ENCODE measurements around the gene OBSCN. TPM values are rescaled to one million over a fixed set of nuclear protein-coding genes. Genes with fewer than 3 reads are reported as not detected.
A peak's percentile ranks its signal among the peaks of the same experiment; 100 is the strongest.

Gene OBSCN
- total RNA-seq, 1 donor, result 13.0 TPM

- DNase-seq (ENCODE audit: low read depth), result no peak
- H3K4me3 ChIP-seq (ENCODE audit: low read depth, low read length), result peak overlapping the region; percentile 67
- no peak for TF ChIP-seq CTCF (IDR thresholded peaks at IDR 0.05; ENCODE audit: insufficient read depth, low read depth, low read length)
Observed at GRCh38 chr1:228275179-228275429, 67.3 kb downstream of the OBSCN start.

- TF ChIP-seq CTCF (IDR thresholded peaks at IDR 0.05; ENCODE audit: insufficient read depth, low read depth, low read length), result no peak
- peak; percentile 88 for DNase-seq (ENCODE audit: low read depth)
- H3K4me3 ChIP-seq (ENCODE audit: low read depth, low read length), result peak overlapping the region; percentile 67
Observed at GRCh38 chr1:228275430-228276173, 67.8 kb downstream of the OBSCN start.

GRCh38 chr1:228276174-228276831, 68.5 kb downstream of the OBSCN start:
- H3K4me3 ChIP-seq (ENCODE audit: low read depth, low read length), result peak overlapping the region; percentile 67
- peak; percentile 14 for DNase-seq (ENCODE audit: low read depth)
- no peak for TF ChIP-seq CTCF (IDR thresholded peaks at IDR 0.05; ENCODE audit: insufficient read depth, low read depth, low read length)

- TF ChIP-seq CTCF (IDR thresholded peaks at IDR 0.05; ENCODE audit: insufficient read depth, low read depth, low read length), result no peak
- no peak for DNase-seq (ENCODE audit: low read depth)
- H3K4me3 ChIP-seq (ENCODE audit: low read depth, low read length), result no peak overlapping the region
Observed at GRCh38 chr1:228276901-228277490, 69.2 kb downstream of the OBSCN start.

DNA sequence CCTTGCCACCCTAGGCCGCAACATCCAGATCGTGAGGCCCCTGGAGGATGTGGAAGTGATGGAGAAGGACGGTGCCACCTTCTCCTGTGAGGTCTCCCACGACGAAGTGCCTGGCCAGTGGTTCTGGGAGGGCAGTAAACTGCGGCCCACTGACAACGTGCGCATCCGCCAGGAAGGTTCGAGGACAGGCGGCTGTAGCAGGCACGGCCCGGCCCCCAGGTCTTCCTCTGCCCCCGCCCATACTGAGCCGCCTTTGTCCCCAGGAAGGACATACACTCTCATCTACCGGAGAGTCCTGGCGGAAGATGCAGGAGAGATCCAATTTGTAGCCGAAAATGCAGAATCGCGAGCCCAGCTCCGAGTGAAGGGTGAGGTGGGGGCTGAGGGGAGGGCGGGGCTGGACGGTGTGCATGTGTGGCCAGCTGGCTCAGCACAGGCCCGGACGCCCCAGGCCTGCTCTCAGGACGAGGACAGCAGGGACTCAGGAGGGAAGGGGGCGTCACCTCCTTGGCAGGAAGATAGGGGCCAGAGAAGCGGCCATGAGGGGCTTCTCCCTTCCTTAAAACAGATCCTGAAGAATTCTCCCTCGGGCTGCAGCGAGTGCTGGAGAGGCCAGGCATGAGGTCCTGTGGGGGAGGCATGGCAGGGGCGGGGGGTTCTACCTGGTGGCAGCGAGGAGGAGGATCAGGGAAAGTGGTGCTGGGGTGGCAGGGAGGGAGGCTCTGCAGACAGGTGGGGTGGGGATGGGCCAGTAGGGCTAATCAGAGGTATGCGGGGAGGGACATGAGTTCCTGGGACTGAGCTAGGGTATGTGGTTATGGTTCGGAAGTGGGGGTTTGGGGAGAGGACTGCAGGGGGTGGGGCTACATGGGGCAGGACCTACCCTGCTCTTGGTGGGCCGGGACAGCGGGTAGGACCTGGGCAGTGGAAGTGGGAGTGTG, 69.9 kb downstream of the OBSCN start:
- no peak for TF ChIP-seq CTCF (IDR thresholded peaks at IDR 0.05; ENCODE audit: insufficient read depth, low read depth, low read length)
- H3K4me3 ChIP-seq (ENCODE audit: low read depth, low read length), result no peak overlapping the region
- no peak for DNase-seq (ENCODE audit: low read depth)

DNA sequence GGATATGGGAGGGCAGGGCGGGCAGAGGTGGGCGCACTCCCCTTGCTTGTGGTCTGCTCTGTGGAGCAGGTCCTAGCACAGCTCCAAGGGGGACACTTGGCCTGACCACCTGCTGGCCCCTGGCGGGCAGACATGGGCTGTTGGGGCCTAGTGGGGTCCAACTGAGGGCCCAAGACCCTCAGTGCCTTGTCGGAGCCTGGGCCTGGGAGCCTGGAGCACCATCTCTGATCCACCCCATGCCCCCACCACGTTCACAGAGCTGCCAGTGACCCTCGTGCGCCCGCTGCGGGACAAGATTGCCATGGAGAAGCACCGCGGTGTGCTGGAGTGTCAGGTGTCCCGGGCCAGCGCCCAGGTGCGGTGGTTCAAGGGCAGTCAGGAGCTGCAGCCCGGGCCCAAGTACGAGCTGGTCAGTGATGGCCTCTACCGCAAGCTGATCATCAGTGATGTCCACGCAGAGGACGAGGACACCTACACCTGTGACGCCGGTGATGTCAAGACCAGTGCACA, 70.6 kb downstream of the OBSCN start:
- no peak overlapping the region for H3K4me3 ChIP-seq (ENCODE audit: low read depth, low read length)
- no peak for TF ChIP-seq CTCF (IDR thresholded peaks at IDR 0.05; ENCODE audit: insufficient read depth, low read depth, low read length)
- no peak for DNase-seq (ENCODE audit: low read depth)
